Measurements from ENCODE around the gene MYH14. TPM values are rescaled to one million over a fixed set of nuclear protein-coding genes. Genes with fewer than 3 reads are reported as not detected.

Gene MYH14
- total RNA-seq, 2 donors from 2014 or later: 2.6 to 11.1 TPM

GRCh38 chr19:50197348-50197747 lies 6.1 kb upstream of the MYH14 start:
- no peak for TF ChIP-seq CTCF (IDR thresholded peaks at IDR 0.05)
- H3K27ac ChIP-seq: no peak overlapping the region
- H3K9me3 ChIP-seq: no peaks in the 10 kb centered on the region
- no peaks in the 10 kb centered on the region for H3K27me3 ChIP-seq (replicated peaks; ENCODE audit: insufficient read depth)
- no peak for DNase-seq (ENCODE audit: low spot score)
- no peaks in the 10 kb centered on the region for H3K36me3 ChIP-seq
- H3K4me3 ChIP-seq: no peak overlapping the region
- ATAC-seq (ENCODE audit: insufficient number of reproducible peaks, low FRiP score, low read depth): no peak
- peaks cover 0 to 17% of the 10 kb centered on the region in 2 donors for H3K4me1 ChIP-seq (ENCODE audit: control insufficient read depth in 1 of 2, low read depth in 2 of 2)

DNA sequence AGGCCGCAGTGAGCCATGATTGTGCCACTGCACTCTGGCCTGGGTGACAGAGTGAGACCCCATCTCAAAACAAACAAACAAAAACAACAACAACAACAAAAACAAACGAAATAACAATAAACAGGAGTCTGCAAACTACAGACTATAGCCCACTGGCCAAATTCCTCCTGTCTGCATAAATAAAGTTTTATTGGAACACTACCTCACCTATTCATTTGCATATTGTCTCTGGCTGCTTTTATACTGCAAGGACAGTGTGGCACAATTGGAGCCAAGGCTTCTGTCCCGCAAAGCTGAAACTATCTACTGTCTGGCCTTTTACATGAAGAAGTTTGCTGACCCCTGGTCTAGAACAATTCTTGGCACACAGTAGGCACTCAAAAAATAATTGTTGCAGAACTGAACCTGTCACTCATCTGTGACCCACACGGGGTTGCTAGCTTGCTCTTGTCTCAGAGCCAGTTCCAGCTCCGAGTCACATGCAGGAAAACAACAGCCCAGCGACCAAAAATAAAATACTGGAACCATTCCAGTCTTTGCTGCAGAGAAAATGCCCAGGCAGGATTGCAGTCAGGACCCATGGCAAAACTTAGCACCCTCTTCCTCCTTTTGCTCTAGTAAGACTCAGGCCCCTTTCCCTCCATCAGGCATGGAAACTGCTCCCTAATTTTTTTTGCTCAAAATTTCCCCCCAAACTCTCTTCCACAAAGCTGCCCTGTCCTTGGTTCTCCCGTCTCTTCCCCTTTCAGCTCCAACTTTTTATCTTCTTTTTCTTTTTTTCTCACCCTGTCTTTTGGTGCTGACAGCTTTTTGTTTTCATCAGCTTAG lies 4.8 kb upstream of the MYH14 start:
- no peak for TF ChIP-seq CTCF (IDR thresholded peaks at IDR 0.05)
- Histone ChIP-seq H3K27ac (no peak overlapping the region), H3K9me3 (no peaks in the 10 kb centered on the region), H3K4me3 (no peak overlapping the region), H3K36me3 (no peaks in the 10 kb centered on the region), H3K4me1 (ENCODE audit: control insufficient read depth in 1 of 2, low read depth in 2 of 2) (peaks cover 2 to 22% of the 10 kb centered on the region in 2 donors), H3K27me3 (replicated peaks; ENCODE audit: insufficient read depth) (no peaks in the 10 kb centered on the region)
- no peak for DNase-seq (ENCODE audit: low spot score)
- ATAC-seq (ENCODE audit: insufficient number of reproducible peaks, low FRiP score, low read depth): no peak

DNA sequence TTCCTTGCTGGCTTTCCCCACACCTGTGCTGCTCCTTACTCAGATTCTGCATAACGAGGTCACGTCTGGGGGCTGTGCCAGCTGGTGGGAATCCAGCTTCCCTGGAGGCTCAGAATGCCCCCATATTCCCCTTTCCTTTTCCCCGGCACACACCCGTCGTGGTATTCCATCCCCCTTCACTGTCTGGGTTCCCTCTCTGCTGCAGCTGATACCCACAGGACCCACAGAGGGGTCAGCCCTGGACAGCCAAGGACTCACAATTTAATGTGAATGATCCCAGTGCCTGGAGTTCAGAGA lies 4.2 kb upstream of the MYH14 start:
- no peaks in the 10 kb centered on the region for H3K36me3 ChIP-seq
- no peak overlapping the region for H3K4me3 ChIP-seq
- no peaks in the 10 kb centered on the region for H3K9me3 ChIP-seq
- H3K27me3 ChIP-seq (replicated peaks; ENCODE audit: insufficient read depth): no peaks in the 10 kb centered on the region
- no peak for TF ChIP-seq CTCF (IDR thresholded peaks at IDR 0.05)
- no peak for ATAC-seq (ENCODE audit: insufficient number of reproducible peaks, low FRiP score, low read depth)
- no peak for DNase-seq (ENCODE audit: low spot score)
- peaks cover 6 to 27% of the 10 kb centered on the region in 2 donors for H3K4me1 ChIP-seq (ENCODE audit: control insufficient read depth in 1 of 2, low read depth in 2 of 2)
- H3K27ac ChIP-seq: no peak overlapping the region

DNA sequence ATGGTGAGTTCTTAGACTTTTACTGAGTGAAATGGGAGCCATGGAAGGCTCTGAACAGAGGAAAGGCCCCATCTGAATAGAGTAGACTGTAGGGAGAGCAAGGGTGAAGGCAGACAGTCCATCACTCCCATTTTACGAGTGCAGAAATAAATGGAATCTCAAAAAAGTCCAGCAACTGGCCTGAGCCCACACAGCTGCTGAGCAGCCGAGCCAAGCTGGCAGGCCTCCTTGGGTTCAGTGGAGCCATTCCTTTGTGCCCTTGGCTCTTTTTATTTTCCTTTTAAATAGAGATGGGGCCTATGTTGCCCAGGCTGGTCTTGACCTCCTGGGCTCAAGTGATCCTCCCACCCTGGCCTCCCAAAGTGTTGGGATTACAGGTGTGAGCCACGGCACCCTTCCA lies 1.0 kb upstream of the MYH14 start:
- TF ChIP-seq CTCF (IDR thresholded peaks at IDR 0.05): no peak
- H3K27ac ChIP-seq: no peak overlapping the region
- no peaks in the 10 kb centered on the region for H3K36me3 ChIP-seq
- ATAC-seq (ENCODE audit: insufficient number of reproducible peaks, low FRiP score, low read depth) (no peak), DNase-seq (ENCODE audit: low spot score) (no peak)
- H3K27me3 ChIP-seq (replicated peaks; ENCODE audit: insufficient read depth): no peaks in the 10 kb centered on the region
- H3K9me3 ChIP-seq: no peaks in the 10 kb centered on the region
- H3K4me3 ChIP-seq: no peak overlapping the region
- H3K4me1 ChIP-seq (ENCODE audit: control insufficient read depth in 1 of 2, low read depth in 2 of 2): peaks cover 6 to 38% of the 10 kb centered on the region in 2 donors

DNA sequence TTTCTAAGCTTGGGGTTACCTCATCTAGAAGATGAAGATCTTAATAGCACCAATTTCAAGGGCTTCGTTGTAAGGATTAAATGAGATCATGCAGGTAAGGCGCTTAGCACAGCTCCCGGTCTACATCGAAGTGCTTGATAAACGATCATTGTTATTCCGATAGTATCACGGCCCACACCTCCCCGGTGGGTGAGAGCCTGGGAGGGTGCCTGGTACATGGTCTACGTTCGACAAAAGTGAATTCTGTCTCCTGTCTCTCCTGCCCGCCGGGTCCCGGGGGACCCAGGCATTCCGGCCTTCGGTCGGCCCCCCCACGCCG lies 501 bp upstream of the MYH14 start:
- Histone ChIP-seq H3K27me3 (replicated peaks; ENCODE audit: insufficient read depth) (no peaks in the 10 kb centered on the region), H3K4me3 (peak overlapping the region; percentile 73), H3K36me3 (no peaks in the 10 kb centered on the region), H3K9me3 (no peaks in the 10 kb centered on the region), H3K4me1 (ENCODE audit: control insufficient read depth in 1 of 2, low read depth in 2 of 2) (peaks cover 6 to 38% of the 10 kb centered on the region in 2 donors), H3K27ac (no peak overlapping the region)
- DNase-seq (ENCODE audit: low spot score) (no peak), ATAC-seq (ENCODE audit: insufficient number of reproducible peaks, low FRiP score, low read depth) (no peak)
- TF ChIP-seq CTCF (IDR thresholded peaks at IDR 0.05): peak; percentile 6
